Ascending aorta (tissue), 2 donors: ENCODE results near the gene MICU1. TPM values are rescaled to one million over a fixed set of nuclear protein-coding genes. Genes with fewer than 3 reads are reported as not detected.
"Not testable (repeated sequence)": the region's sequence is repeated elsewhere in the genome, so short reads cannot be mapped to it uniquely, and the experiment has no call there.

Experiments used
- DNase-seq, 2 donors: peaks; one replicate each; pipeline ENCODE4 v3.0.0-alpha.2; 2019; ENCODE audit warnings: low spot score in 2 of 2
- H3K27ac ChIP-seq, 2 donors: fragments of 200-600 bp; sonication (generic); one replicate each; pipeline ENCODE4 v1.5.1; 2016 to 2017; ENCODE audit warnings: mild to moderate bottlenecking in 1 of 2
- H3K27me3 ChIP-seq: fragments of 200-600 bp; sonication (generic); one replicate; pipeline ENCODE4 v1.5.1; 2017
- H3K36me3 ChIP-seq, 2 donors: fragments of 200-600 bp; sonication (generic); one replicate each; pipeline ENCODE4 v1.5.1; 2016
- H3K4me1 ChIP-seq, 2 donors: fragments of 200-600 bp; sonication (generic); one replicate each; pipeline ENCODE4 v1.5.1; 2016 to 2017; ENCODE audit warnings: mild to moderate bottlenecking in 1 of 2
- H3K4me3 ChIP-seq, 2 donors: fragments of 200-600 bp; sonication (generic); one replicate each; pipeline ENCODE4 v1.5.1; 2016 to 2017; ENCODE audit warnings: mild to moderate bottlenecking in 1 of 2
- H3K9me3 ChIP-seq, 2 donors: fragments of 200-600 bp; sonication (generic); one replicate each; pipeline ENCODE4 v1.5.1; 2016
- CTCF ChIP-seq, 3 experiments: fragments of 200-600 bp in 2 of 3; fragments of 450-650 bp in 1 of 3; sonication (generic) in 2 of 3; IDR thresholded peaks; one replicate each; pipeline ENCODE4 v1.5.1; 2016 to 2019; ENCODE audit warnings: antibody characterized with exemption in 3 of 3, mild to moderate bottlenecking in 1 of 3, moderate library complexity in 1 of 3
- intact Hi-C: fragments of 100-400 bp; cut with DNase I; formaldehyde crosslinking; loops from one replicate; pipeline ENCODE4 v1.15.1; 2023
- total RNA-seq: library from RNA; depleted of rRNA; stranded (reverse); fragments of >200 nt; gene quantifications from one replicate; pipeline ENCODE4 v1.1.0, GENCODE V29; 2016

Gene MICU1
- total RNA-seq, 1 donor from 2014 or later, result 18.9 TPM

- no peak overlapping the region for H3K27ac ChIP-seq
- no peaks in the 10 kb centered on the region for H3K4me1 ChIP-seq
- TF ChIP-seq CTCF (IDR thresholded peaks at IDR 0.05), result no peak
- no peak for DNase-seq
- H3K27me3 ChIP-seq, result no peaks in the 10 kb centered on the region
- H3K9me3 ChIP-seq, result no peaks in the 10 kb centered on the region
- H3K36me3 ChIP-seq, result no peaks in the 10 kb centered on the region
- intact Hi-C loops, result no loop called here
- no peak overlapping the region for H3K4me3 ChIP-seq
Observed at GRCh38 chr10:72653383-72654096, 27.7 kb upstream of the MICU1 start.

- Histone ChIP-seq H3K27me3 (no peaks in the 10 kb centered on the region), H3K4me1 (no peaks in the 10 kb centered on the region), H3K4me3 (no peak overlapping the region), H3K27ac (no peak overlapping the region), H3K9me3 (no peaks in the 10 kb centered on the region), H3K36me3 (no peaks in the 10 kb centered on the region)
- DNase-seq, result no peak
- no peak for TF ChIP-seq CTCF (IDR thresholded peaks at IDR 0.05)
- intact Hi-C loops, result no loop called here
Observed at GRCh38 chr10:72649291-72649690, 23.4 kb upstream of the MICU1 start.

GRCh38 chr10:72648301-72648700 is 22.4 kb upstream of the MICU1 start:
- Histone ChIP-seq H3K9me3 (no peaks in the 10 kb centered on the region), H3K4me1 (no peaks in the 10 kb centered on the region), H3K27ac (no peak overlapping the region), H3K27me3 (no peaks in the 10 kb centered on the region), H3K4me3 (no peak overlapping the region), H3K36me3 (no peaks in the 10 kb centered on the region)
- no peak for DNase-seq
- intact Hi-C loops, result no loop called here
- TF ChIP-seq CTCF (IDR thresholded peaks at IDR 0.05), result no peak

GRCh38 chr10:72646971-72647370 is 21.1 kb upstream of the MICU1 start:
- H3K4me1 ChIP-seq, H3K9me3 ChIP-seq, H3K27ac ChIP-seq, H3K36me3 ChIP-seq, DNase-seq, intact Hi-C loops, H3K27me3 ChIP-seq, H3K4me3 ChIP-seq: not testable (repeated sequence)

- no peak for TF ChIP-seq CTCF (IDR thresholded peaks at IDR 0.05)
Observed at GRCh38 chr10:72645263-72645858, 19.5 kb upstream of the MICU1 start.

GRCh38 chr10:72642318-72642717 is 16.4 kb upstream of the MICU1 start:
- no peak for TF ChIP-seq CTCF (IDR thresholded peaks at IDR 0.05)
- DNase-seq, result no peak
- H3K4me1 ChIP-seq, result peaks cover 0 to 3% of the 10 kb centered on the region in 2 donors

More at GRCh38 chr10:72645263-72645858, 19.5 kb upstream of the MICU1 start:
- H3K36me3 ChIP-seq, result no peaks in the 10 kb centered on the region
- H3K4me3 ChIP-seq, result no peak overlapping the region
- no peak for DNase-seq
- H3K4me1 ChIP-seq, result no peaks in the 10 kb centered on the region
- no peak overlapping the region for H3K27ac ChIP-seq
- no peaks in the 10 kb centered on the region for H3K9me3 ChIP-seq
- no peaks in the 10 kb centered on the region for H3K27me3 ChIP-seq
- intact Hi-C loops, result no loop called here

More at GRCh38 chr10:72642318-72642717, 16.4 kb upstream of the MICU1 start:
- no peaks in the 10 kb centered on the region for H3K27me3 ChIP-seq
- H3K27ac ChIP-seq, result no peak overlapping the region
- intact Hi-C loops, result no loop called here
- H3K4me3 ChIP-seq, result no peak overlapping the region
- H3K9me3 ChIP-seq, result no peaks in the 10 kb centered on the region
- no peaks in the 10 kb centered on the region for H3K36me3 ChIP-seq
